ENCODE results near the gene ELFN1. TPM values are rescaled to one million over a fixed set of nuclear protein-coding genes. Genes with fewer than 3 reads are reported as not detected.

ELFN1 gene
- polyA plus RNA-seq, 1 donor, result 4.7 TPM

- DNase-seq (ENCODE audit: low read depth), result peak; percentile 20
Observed at GRCh38 chr7:1725199-1725690, 55.2 kb downstream of the ELFN1 start.

- DNase-seq (ENCODE audit: low read depth), result no peak
Observed at GRCh38 chr7:1725766-1726630, 55.9 kb downstream of the ELFN1 start.

- no peak for DNase-seq (ENCODE audit: low read depth)
Observed at GRCh38 chr7:1727079-1727478, 57.0 kb downstream of the ELFN1 start.

- DNase-seq (ENCODE audit: low read depth), result no peak
Observed at GRCh38 chr7:1727812-1728570, 57.9 kb downstream of the ELFN1 start.

- DNase-seq (ENCODE audit: low read depth), result no peak
Observed at GRCh38 chr7:1729183-1729582, 59.1 kb downstream of the ELFN1 start.

- DNase-seq (ENCODE audit: low read depth), result no peak
Observed at GRCh38 chr7:1729773-1730172, 59.7 kb downstream of the ELFN1 start.

- DNase-seq (ENCODE audit: low read depth), result no peak
Observed at GRCh38 chr7:1732072-1732471, 62.0 kb downstream of the ELFN1 start.

GRCh38 chr7:1732645-1733044 is 62.6 kb downstream of the ELFN1 start:
- DNase-seq (ENCODE audit: low read depth), result no peak

- DNase-seq (ENCODE audit: low read depth), result no peak
Observed at GRCh38 chr7:1733206-1733907, 63.3 kb downstream of the ELFN1 start.

- no peak for DNase-seq (ENCODE audit: low read depth)
Observed at GRCh38 chr7:1733908-1734730, 64.0 kb downstream of the ELFN1 start.

- no peak for DNase-seq (ENCODE audit: low read depth)
Observed at GRCh38 chr7:1735262-1735661, 65.2 kb downstream of the ELFN1 start.

GRCh38 chr7:1735806-1736483 is 65.9 kb downstream of the ELFN1 start:
- no peak for DNase-seq (ENCODE audit: low read depth)

GRCh38 chr7:1736484-1736817 is 66.4 kb downstream of the ELFN1 start:
- DNase-seq (ENCODE audit: low read depth), result no peak

GRCh38 chr7:1736830-1737229 is 66.8 kb downstream of the ELFN1 start:
- no peak for DNase-seq (ENCODE audit: low read depth)

GRCh38 chr7:1737523-1737922 is 67.4 kb downstream of the ELFN1 start:
- DNase-seq (ENCODE audit: low read depth), result no peak

GRCh38 chr7:1737956-1738355 is 67.9 kb downstream of the ELFN1 start:
- DNase-seq (ENCODE audit: low read depth), result no peak

GRCh38 chr7:1738511-1738910 is 68.4 kb downstream of the ELFN1 start:
- no peak for DNase-seq (ENCODE audit: low read depth)

GRCh38 chr7:1738956-1739355 is 68.9 kb downstream of the ELFN1 start:
- DNase-seq (ENCODE audit: low read depth), result no peak

- no peak for DNase-seq (ENCODE audit: low read depth)
Observed at GRCh38 chr7:1739593-1739992, 69.5 kb downstream of the ELFN1 start.

- DNase-seq (ENCODE audit: low read depth), result no peak
Observed at GRCh38 chr7:1740214-1740613, 70.1 kb downstream of the ELFN1 start.

GRCh38 chr7:1741246-1741645 is 71.2 kb downstream of the ELFN1 start:
- DNase-seq (ENCODE audit: low read depth), result no peak
